Nephron (organoid): ENCODE data around the gene ZFC3H1.

Experiments
- H3K27ac Mint-ChIP-seq, 3 experiments: 2 replicates each; pipeline ENCODE4 v1.8.0; 2020; ENCODE audit warnings: mixed read lengths in 3 of 3, mild to moderate bottlenecking in 2 of 3, moderate library complexity in 1 of 3
- H3K27me3 Mint-ChIP-seq: 2 replicates; pipeline ENCODE4 v1.8.0; 2021; ENCODE audit warnings: low read depth, mild to moderate bottlenecking, moderate library complexity, mixed read lengths
- H3K36me3 Mint-ChIP-seq: 2 replicates; pipeline ENCODE4 v1.8.0; 2020; ENCODE audit warnings: low read depth, mixed read lengths
- H3K4me1 Mint-ChIP-seq: 2 replicates; pipeline ENCODE4 v1.8.0; 2020; ENCODE audit warnings: mixed read lengths
- H3K4me3 Mint-ChIP-seq, 3 experiments: 2 replicates each; pipeline ENCODE4 v1.8.0; 2020; ENCODE audit warnings: mild to moderate bottlenecking in 3 of 3, mixed read lengths in 3 of 3, moderate library complexity in 2 of 3
- H3K9me3 Mint-ChIP-seq: 2 replicates; pipeline ENCODE4 v1.8.0; 2020; ENCODE audit warnings: mixed read lengths
- CTCF ChIP-seq, 3 experiments: fragments of 200-600 bp; sonication (generic); IDR thresholded peaks; one replicate each; pipeline ENCODE4 v1.5.0; 2021; ENCODE audit warnings: antibody characterized with exemption in 3 of 3; ENCODE audit not compliant: unreplicated experiment in 3 of 3

The ZFC3H1 gene

DNA sequence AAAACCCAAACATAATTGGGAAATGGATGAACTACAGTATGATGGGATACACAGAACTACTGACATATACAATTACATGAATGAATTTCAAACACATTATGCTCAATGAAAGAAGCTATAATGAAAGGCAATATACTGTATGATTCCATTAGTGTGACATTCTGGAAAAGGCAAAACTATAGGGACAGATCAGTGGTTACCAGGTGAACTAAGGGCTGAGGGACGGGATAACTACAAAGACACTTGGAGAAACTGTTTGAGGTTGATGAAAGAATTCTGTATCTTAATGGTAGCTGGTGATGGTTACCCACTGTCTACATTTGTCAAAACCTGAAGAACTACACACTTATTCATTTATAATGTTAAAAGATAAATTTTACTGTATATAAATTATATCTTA lies 7.7 kb downstream of the ZFC3H1 start:
- Mint-ChIP-seq H3K4me3 (no peak overlapping the region), H3K27ac (no peak overlapping the region), H3K4me1 (no peaks in the 10 kb centered on the region), H3K27me3 (no peaks in the 10 kb centered on the region), H3K9me3 (peaks cover 19% of the 10 kb centered on the region), H3K36me3 (peaks cover 28% of the 10 kb centered on the region)
- TF ChIP-seq CTCF (IDR thresholded peaks at IDR 0.05; ENCODE audit: unreplicated experiment in 3 of 3) = no peak

- Mint-ChIP-seq H3K36me3 (peaks cover 28% of the 10 kb centered on the region), H3K4me1 (no peaks in the 10 kb centered on the region), H3K27ac (no peak overlapping the region), H3K4me3 (no peak overlapping the region), H3K27me3 (no peaks in the 10 kb centered on the region), H3K9me3 (peaks cover 19% of the 10 kb centered on the region)
- TF ChIP-seq CTCF (IDR thresholded peaks at IDR 0.05; ENCODE audit: unreplicated experiment in 3 of 3) = no peak
Observed at GRCh38 chr12:71655495-71655894, 8.2 kb downstream of the ZFC3H1 start.

DNA sequence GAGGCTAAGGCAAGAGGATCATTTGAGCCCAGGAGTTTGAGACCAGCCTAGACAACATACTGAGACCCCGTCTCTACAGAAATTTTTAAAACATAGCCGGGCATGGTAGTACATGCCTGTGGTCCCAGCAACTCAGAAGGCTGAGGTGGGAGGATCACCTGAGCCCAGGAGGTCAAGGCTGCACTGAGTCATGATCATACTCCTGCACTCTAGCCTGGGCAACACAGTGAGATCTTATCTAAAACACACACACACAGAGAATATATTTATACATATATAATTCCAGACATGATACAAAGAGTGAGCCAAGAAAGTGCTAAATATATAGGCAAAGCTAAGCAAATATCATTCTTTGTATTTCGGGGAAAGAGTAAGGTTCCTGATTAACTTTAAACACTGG lies 9.4 kb downstream of the ZFC3H1 start:
- no peak for TF ChIP-seq CTCF (IDR thresholded peaks at IDR 0.05; ENCODE audit: unreplicated experiment in 3 of 3)
- peaks cover 19% of the 10 kb centered on the region for H3K9me3 Mint-ChIP-seq

DNA sequence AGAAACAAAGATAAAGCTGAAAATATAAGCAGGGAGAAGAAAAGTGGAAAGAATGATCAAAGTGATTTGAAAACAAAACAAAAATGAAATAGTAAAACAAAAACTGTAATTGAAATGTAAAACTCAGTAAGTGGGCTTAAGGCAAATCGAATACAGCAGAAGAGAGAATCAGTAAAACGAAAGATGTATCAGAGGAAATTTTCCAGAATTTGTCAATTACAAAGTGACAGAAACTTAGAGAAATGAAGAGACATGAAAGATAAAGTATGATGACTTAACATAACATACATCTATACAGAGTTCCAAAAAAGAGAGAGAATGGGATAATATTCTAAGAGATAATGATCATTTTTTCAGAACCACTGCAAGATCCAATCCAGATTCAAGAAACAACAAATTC lies 10.5 kb downstream of the ZFC3H1 start:
- Mint-ChIP-seq H3K4me1 (no peaks in the 10 kb centered on the region), H3K4me3 (no peak overlapping the region), H3K27ac (no peak overlapping the region), H3K9me3 (peaks cover 19% of the 10 kb centered on the region), H3K27me3 (no peaks in the 10 kb centered on the region), H3K36me3 (peaks cover 23% of the 10 kb centered on the region)
- TF ChIP-seq CTCF (IDR thresholded peaks at IDR 0.05; ENCODE audit: unreplicated experiment in 3 of 3) = no peak

More for the DNA sequence above, 9.4 kb downstream of the ZFC3H1 start:
- no peak overlapping the region for H3K4me3 Mint-ChIP-seq
- H3K4me1 Mint-ChIP-seq = no peaks in the 10 kb centered on the region
- H3K27ac Mint-ChIP-seq = no peak overlapping the region
- H3K36me3 Mint-ChIP-seq = peaks cover 32% of the 10 kb centered on the region
- no peaks in the 10 kb centered on the region for H3K27me3 Mint-ChIP-seq

- no peak overlapping the region for H3K27ac Mint-ChIP-seq
- peaks cover 19% of the 10 kb centered on the region for H3K9me3 Mint-ChIP-seq
- TF ChIP-seq CTCF (IDR thresholded peaks at IDR 0.05; ENCODE audit: unreplicated experiment in 3 of 3) = no peak
- peaks cover 19% of the 10 kb centered on the region for H3K36me3 Mint-ChIP-seq
- no peak overlapping the region for H3K4me3 Mint-ChIP-seq
- no peaks in the 10 kb centered on the region for H3K27me3 Mint-ChIP-seq
- no peaks in the 10 kb centered on the region for H3K4me1 Mint-ChIP-seq
Observed at GRCh38 chr12:71652656-71653055, 11.0 kb downstream of the ZFC3H1 start.

DNA sequence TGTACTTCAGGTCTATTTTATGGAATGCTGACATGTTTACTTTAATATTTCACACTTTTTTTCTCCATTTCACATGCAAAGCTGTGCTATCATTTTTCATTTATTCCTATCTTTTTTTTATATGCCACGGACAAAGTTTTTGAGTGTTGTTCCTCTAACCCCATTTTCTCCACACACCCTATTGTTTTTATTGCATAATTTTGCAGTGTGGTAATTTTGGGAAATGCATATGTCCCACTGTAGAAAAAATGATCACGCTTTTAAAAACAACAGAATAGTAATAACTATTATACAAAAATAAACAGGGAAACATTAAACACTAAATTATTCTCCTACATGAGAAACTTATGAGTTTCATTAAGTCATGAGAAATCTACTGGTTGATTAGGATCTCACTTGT lies 14.2 kb downstream of the ZFC3H1 start:
- Mint-ChIP-seq H3K9me3 (peaks cover 1% of the 10 kb centered on the region), H3K27me3 (no peaks in the 10 kb centered on the region), H3K4me1 (no peaks in the 10 kb centered on the region), H3K27ac (no peak overlapping the region), H3K4me3 (no peak overlapping the region), H3K36me3 (peaks cover 21% of the 10 kb centered on the region)
- TF ChIP-seq CTCF (IDR thresholded peaks at IDR 0.05; ENCODE audit: unreplicated experiment in 3 of 3) = no peak
